BLaER1 treated with 17β-estradiol and CSF1 and Interleukin-3, amounts not matched to agents 10 nM and 100 nM (cell line): ENCODE measurements around the gene TRAFD1.
A peak's percentile ranks its signal among the peaks of the same experiment; 100 is the strongest.
"Not testable (repeated sequence)": the region's sequence is repeated elsewhere in the genome, so short reads cannot be mapped to it uniquely, and the experiment has no call there.

Experiments used
- H3K27ac ChIP-seq, 11 experiments: shearing (Covaris generic); formaldehyde crosslinking; 2 replicates each; pipeline ENCODE4 v1.8.1; 2022
- H3K27me3 ChIP-seq, 11 experiments: shearing (Covaris generic); formaldehyde crosslinking; 2 replicates each; pipeline ENCODE4 v1.8.1; 2022
- H3K36me3 ChIP-seq, 11 experiments: shearing (Covaris generic); formaldehyde crosslinking; 2 replicates each; pipeline ENCODE4 v1.8.1; 2022
- H3K4me1 ChIP-seq, 10 experiments: shearing (Covaris generic); formaldehyde crosslinking; 2 replicates each; pipeline ENCODE4 v1.8.1; 2022
- H3K4me2 ChIP-seq, 11 experiments: shearing (Covaris generic); formaldehyde crosslinking; 2 replicates each; pipeline ENCODE4 v1.8.1; 2022
- H3K4me3 ChIP-seq, 10 experiments: shearing (Covaris generic); formaldehyde crosslinking; 2 replicates each; pipeline ENCODE4 v1.8.1; 2022
- H3K9ac ChIP-seq, 11 experiments: shearing (Covaris generic); formaldehyde crosslinking; 2 replicates each; pipeline ENCODE4 v1.8.1; 2022
- H3K9me3 ChIP-seq, 11 experiments: shearing (Covaris generic); formaldehyde crosslinking; replicated peaks in 1 of 11; 2 replicates each; pipeline ENCODE4 v1.8.1; 2022
- H4K20me1 ChIP-seq, 11 experiments: shearing (Covaris generic); formaldehyde crosslinking; 2 replicates each; pipeline ENCODE4 v1.8.1; 2022
- Cebpa-rat ChIP-seq, 11 experiments: shearing (Covaris generic); IDR thresholded peaks; 2 replicates each; pipeline ENCODE4 v1.8.1; 2022

TRAFD1 gene

DNA sequence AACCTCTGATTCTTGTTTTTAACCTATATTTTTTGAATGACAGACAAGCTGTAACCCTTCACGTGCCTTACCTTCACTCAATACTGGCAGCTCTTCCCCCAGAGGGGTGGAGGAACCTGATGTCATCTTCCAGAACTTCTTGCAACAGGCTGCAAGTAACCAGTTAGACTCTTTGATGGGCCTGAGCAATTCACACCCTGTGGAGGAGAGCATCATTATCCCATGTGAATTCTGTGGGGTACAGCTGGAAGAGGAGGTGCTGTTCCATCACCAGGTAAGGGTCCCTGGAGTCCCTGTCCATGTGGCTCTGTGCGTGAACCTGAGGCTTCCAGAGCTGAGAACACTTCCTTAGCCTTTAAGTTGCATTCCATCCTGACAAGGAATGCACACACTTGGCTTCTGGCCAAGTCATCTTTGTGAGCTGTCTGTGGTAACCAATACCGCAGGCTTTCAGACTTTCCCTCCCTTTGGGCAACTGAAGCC lies 22.7 kb downstream of the TRAFD1 start:
- TF ChIP-seq Cebpa-rat (IDR thresholded peaks at IDR 0.05), result no peak
- H3K9ac ChIP-seq, result no peak overlapping the region
- no peak overlapping the region for H3K4me2 ChIP-seq
- no peak overlapping the region for H3K4me3 ChIP-seq
- H3K4me1 ChIP-seq, result peaks cover 0 to 15% (median 9%) of the 10 kb centered on the region in 10 experiments; a peak in 13 of 20 replicates
- H3K27ac ChIP-seq, result no peak overlapping the region
- H4K20me1 ChIP-seq, result peaks cover 0 to 17% (median 0%) of the 10 kb centered on the region in 11 experiments; a peak in 4 of 22 replicates
- no peaks in the 10 kb centered on the region for H3K9me3 ChIP-seq
- H3K36me3 ChIP-seq, result peaks cover 93 to 99% (median 96%) of the 10 kb centered on the region in 11 experiments
- H3K27me3 ChIP-seq, result no peaks in the 10 kb centered on the region

DNA sequence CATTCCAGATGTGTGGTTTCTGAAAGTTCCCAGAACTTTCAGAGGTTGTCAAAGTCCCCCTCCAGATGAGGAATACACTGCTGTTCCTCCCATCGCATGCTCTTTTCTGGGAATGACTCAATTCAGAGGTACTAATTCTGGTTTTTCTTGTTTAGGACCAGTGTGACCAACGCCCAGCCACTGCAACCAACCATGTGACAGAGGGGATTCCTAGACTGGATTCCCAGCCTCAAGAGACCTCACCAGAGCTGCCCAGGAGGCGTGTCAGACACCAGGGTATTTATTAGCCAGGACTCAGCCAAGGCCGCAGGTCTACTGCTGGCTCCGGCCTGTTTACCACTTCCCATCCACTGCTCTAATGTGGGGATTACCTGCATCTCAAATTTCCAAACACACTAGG lies 24.2 kb downstream of the TRAFD1 start:
- Histone ChIP-seq H3K27me3 (no peaks in the 10 kb centered on the region), H3K4me3 (no peak overlapping the region), H3K4me2 (no peak overlapping the region), H3K9me3 (no peaks in the 10 kb centered on the region), H3K36me3 (peaks cover 93 to 97% (median 96%) of the 10 kb centered on the region in 11 experiments), H3K27ac (no peak overlapping the region), H3K4me1 (peaks cover 0 to 14% (median 9%) of the 10 kb centered on the region in 10 experiments; a peak in 13 of 20 replicates), H3K9ac (no peak overlapping the region), H4K20me1 (peaks cover 0 to 26% (median 0%) of the 10 kb centered on the region in 11 experiments; a peak in 5 of 22 replicates)
- no peak for TF ChIP-seq Cebpa-rat (IDR thresholded peaks at IDR 0.05)

DNA sequence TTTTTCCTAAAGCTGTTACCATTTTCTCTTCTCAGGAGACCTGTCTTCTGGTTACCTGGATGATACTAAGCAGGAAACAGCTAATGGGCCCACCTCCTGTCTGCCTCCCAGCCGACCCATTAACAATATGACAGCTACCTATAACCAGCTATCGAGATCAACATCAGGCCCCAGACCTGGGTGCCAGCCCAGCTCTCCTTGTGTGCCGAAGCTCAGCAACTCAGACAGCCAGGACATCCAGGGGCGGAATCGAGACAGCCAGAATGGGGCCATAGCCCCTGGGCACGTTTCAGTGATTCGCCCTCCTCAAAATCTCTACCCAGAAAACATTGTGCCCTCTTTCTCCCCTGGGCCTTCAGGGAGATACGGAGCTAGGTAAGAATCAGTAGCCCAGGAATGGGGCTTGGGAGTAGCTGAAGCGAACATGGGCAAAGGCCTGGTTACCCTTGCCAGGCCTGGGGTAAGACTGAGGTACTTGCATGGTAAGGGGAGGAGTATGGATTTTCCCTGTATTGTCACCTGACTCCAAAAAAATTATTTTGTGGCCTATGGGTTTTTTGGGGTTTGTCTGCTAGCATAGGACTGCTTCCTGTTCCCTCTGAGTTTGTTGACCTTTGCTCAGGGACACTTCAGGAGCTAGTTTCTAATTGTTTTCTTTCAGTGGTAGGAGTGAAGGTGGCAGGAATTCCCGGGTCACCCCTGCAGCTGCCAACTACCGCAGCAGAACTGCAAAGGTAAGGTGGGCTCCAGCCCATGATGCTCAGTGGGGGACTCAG lies 26.6 kb downstream of the TRAFD1 start:
- H3K9me3 ChIP-seq, result no peaks in the 10 kb centered on the region
- H4K20me1 ChIP-seq, result peaks cover 0 to 24% (median 0%) of the 10 kb centered on the region in 11 experiments; a peak in 5 of 22 replicates
- H3K4me3 ChIP-seq, result no peak overlapping the region
- H3K36me3 ChIP-seq, result peaks cover 74 to 87% (median 79%) of the 10 kb centered on the region in 11 experiments
- no peak for TF ChIP-seq Cebpa-rat (IDR thresholded peaks at IDR 0.05)
- no peaks in the 10 kb centered on the region for H3K27me3 ChIP-seq
- no peak overlapping the region for H3K9ac ChIP-seq
- H3K4me1 ChIP-seq, result peaks cover 0 to 11% (median 8%) of the 10 kb centered on the region in 10 experiments; a peak in 11 of 20 replicates
- peak overlapping the region in 1 of 11 experiments; percentile 2; a peak in 1 of 22 replicates for H3K4me2 ChIP-seq
- no peak overlapping the region for H3K27ac ChIP-seq

DNA sequence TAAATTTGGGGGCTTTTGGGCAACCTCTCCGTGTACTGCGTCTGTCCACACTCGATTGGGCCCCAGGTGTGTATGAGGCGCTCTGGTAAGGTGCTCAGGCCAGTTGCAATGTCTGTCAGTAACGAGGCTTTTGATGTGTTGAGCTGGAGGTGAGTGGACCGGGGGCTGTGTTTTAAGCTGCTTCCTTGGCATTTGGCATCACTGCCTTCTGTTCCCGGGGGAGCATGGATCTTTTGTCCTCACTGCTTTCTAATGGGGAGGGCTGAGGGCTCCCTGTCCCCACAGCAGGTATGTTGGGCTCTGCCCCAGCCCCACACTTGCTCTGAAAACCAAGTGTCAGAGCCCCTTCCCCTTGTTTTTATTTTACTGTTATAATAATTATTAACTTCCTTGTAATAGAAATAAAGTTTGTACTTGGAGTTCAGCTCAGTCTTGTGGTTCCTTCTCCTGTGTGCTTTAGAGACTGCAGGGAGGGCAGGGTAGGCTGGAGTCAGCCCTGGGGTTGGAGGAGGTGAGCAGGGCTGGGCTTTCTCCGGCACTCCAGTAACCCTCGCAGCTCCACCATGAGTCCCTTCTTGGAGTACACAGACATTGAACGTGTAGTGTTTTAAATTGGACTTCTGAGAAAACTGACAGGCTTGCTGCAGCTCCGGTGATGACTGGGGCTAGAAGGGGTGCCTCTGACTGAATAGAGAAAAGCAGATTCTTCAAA lies 28.0 kb downstream of the TRAFD1 start:
- no peaks in the 10 kb centered on the region for H3K27me3 ChIP-seq
- no peak overlapping the region for H3K4me2 ChIP-seq
- peaks cover 67 to 83% (median 77%) of the 10 kb centered on the region in 11 experiments for H3K36me3 ChIP-seq
- H4K20me1 ChIP-seq, result peaks cover 0 to 22% (median 0%) of the 10 kb centered on the region in 11 experiments; a peak in 4 of 22 replicates
- no peak overlapping the region for H3K27ac ChIP-seq
- no peak for TF ChIP-seq Cebpa-rat (IDR thresholded peaks at IDR 0.05)
- peaks cover 0 to 11% (median 4%) of the 10 kb centered on the region in 10 experiments; a peak in 7 of 20 replicates for H3K4me1 ChIP-seq
- H3K9me3 ChIP-seq, result peaks cover 0 to 4% (median 2%) of the 10 kb centered on the region in 11 experiments; a peak in 14 of 22 replicates
- H3K4me3 ChIP-seq, result no peak overlapping the region
- H3K9ac ChIP-seq, result no peak overlapping the region

DNA sequence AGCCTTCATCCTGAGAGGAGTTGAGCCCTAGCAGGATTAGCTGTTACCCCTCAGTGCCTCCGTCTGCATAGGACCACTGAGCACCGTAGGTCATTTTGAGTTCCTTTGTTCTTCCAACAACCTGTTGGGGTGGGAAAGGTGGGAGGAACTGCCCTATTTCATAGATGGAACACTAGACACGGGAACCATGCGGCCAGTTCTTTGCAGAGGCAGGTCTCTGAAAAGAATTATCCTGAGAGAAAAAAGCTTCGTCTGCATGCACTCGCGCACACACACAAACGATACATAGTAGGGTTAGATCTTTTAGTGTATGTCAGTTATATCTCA lies 28.5 kb downstream of the TRAFD1 start:
- Histone ChIP-seq H3K27ac (no peak overlapping the region), H3K4me2 (no peak overlapping the region), H3K9ac (no peak overlapping the region), H3K4me3 (no peak overlapping the region), H3K4me1 (peaks cover 0 to 11% (median 4%) of the 10 kb centered on the region in 10 experiments; a peak in 7 of 20 replicates), H4K20me1 (peaks cover 0 to 22% (median 0%) of the 10 kb centered on the region in 11 experiments; a peak in 4 of 22 replicates), H3K27me3 (no peaks in the 10 kb centered on the region), H3K9me3 (peaks cover 4 to 9% (median 7%) of the 10 kb centered on the region in 11 experiments; a peak in 17 of 22 replicates), H3K36me3 (peaks cover 67 to 83% (median 77%) of the 10 kb centered on the region in 11 experiments)
- no peak for TF ChIP-seq Cebpa-rat (IDR thresholded peaks at IDR 0.05)

DNA sequence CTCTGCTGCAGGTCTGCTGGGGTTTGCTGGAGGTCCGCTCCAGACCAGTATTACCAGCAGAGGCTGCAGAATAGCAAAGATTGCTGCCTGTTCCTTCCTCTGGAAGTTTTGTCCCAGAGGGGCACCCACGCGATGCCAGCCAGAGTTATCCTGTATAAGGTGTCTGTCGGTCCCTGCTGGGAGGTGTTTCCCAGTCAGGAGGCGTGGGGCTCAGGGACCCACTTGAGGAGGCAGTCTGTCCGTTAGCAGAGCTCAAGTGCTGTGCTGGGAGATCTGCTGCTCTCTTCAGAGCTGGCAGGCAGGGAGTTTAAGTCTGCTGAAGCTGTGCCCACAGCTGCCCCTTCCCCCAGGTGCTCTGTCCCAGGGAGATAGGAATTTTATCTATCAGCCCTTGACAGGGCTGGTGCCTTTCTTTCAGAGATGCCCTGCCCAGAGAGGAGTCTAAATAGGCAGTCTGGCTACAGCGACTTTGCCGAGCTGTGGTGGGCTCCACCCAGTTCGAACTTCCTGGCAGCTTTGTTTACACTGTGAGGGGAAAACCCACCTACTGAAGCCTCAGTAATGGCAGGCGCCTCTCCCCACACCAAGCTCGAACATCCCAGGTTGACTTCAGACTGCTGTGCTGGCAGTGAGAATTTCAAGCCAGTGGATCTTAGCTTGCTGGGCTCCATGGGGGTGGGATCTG lies 33.2 kb downstream of the TRAFD1 start:
- H3K27me3 ChIP-seq, H3K4me2 ChIP-seq, H3K4me1 ChIP-seq, H3K27ac ChIP-seq, H3K9ac ChIP-seq, H3K4me3 ChIP-seq: not testable (repeated sequence)
- Histone ChIP-seq H3K36me3 (peaks cover 67 to 83% (median 77%) of the 10 kb centered on the region in 11 experiments), H3K9me3 (peaks cover 4 to 21% (median 15%) of the 10 kb centered on the region in 11 experiments; a peak in 18 of 22 replicates), H4K20me1 (peaks cover 0 to 20% (median 0%) of the 10 kb centered on the region in 11 experiments; a peak in 2 of 22 replicates)

DNA sequence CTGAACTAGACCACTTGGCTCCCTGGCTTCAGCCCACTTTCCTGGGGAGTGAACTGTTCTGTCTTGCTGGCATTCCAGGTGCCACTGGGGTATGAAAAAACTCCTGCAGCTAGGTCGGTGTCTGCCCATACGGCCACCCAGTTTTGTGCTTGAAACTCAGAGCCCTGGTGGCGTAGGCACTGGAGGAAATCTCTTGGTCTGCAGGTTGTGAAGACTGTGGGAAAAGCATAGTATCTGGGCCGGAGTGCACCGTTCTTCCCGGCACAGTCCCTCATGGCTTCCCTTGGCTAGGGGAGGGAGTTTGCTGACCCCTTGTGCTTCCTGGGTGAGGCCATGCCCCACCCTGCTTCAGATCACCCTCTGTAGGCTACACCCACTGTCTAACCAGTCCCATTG lies 33.8 kb downstream of the TRAFD1 start:
- Histone ChIP-seq H3K4me3 (no peak overlapping the region), H3K27me3 (no peaks in the 10 kb centered on the region), H3K4me1 (no peaks in the 10 kb centered on the region), H3K36me3 (peaks cover 64 to 83% (median 77%) of the 10 kb centered on the region in 11 experiments), H3K4me2 (no peak overlapping the region), H3K9me3 (peaks cover 4 to 21% (median 15%) of the 10 kb centered on the region in 11 experiments; a peak in 18 of 22 replicates), H3K9ac (no peak overlapping the region), H3K27ac (no peak overlapping the region), H4K20me1 (peaks cover 0 to 19% (median 0%) of the 10 kb centered on the region in 11 experiments; a peak in 3 of 22 replicates)
- TF ChIP-seq Cebpa-rat (IDR thresholded peaks at IDR 0.05), result no peak

DNA sequence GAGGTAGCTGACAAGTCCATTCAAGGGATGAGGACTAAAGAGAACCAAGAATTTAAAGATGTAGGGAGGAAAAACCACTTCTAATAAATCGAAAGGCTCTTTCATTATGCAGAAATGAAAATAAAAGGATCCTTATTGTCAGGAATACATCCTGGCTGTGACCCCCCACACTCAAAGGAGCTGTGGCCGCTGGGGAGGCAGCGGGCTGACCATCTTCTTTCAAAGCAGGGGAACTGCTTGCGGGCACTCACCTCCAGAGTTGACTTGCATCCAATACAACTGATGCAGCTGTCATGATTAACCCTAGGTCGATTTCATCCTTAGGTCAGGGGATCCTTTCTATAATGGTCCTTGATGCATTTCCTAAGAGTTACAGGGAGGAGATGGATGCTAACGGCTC lies 35.3 kb downstream of the TRAFD1 start:
- Histone ChIP-seq H3K4me2 (no peak overlapping the region), H3K36me3 (peaks cover 58 to 79% (median 73%) of the 10 kb centered on the region in 11 experiments), H3K4me3 (no peak overlapping the region), H3K9ac (no peak overlapping the region), H3K9me3 (peaks cover 4 to 21% (median 15%) of the 10 kb centered on the region in 11 experiments; a peak in 18 of 22 replicates), H4K20me1 (peaks cover 0 to 16% (median 0%) of the 10 kb centered on the region in 11 experiments; a peak in 3 of 22 replicates), H3K27me3 (no peaks in the 10 kb centered on the region), H3K4me1 (no peaks in the 10 kb centered on the region), H3K27ac (no peak overlapping the region)
- no peak for TF ChIP-seq Cebpa-rat (IDR thresholded peaks at IDR 0.05)
